Caco-2 (cell line): ENCODE measurements around the gene MAPKAP1. TPM values are rescaled to one million over a fixed set of nuclear protein-coding genes. Genes with fewer than 3 reads are reported as not detected.

Source experiments
- BruUV-seq: library from RNA; stranded (reverse); fragments of 400-500 nt; replicated peaks from 2 replicates; lab custom pipeline; 2021; lab: Mats Ljungman, UMichigan
- CTCF ChIA-PET: fragments of 300-600 bp; sonication (Branson Sonifier 250); formaldehyde crosslinking; loops from one replicate; lab custom pipeline; 2022; ENCODE audit warnings: antibody characterized with exemption; lab: Charles Lee
- POLR2A ChIA-PET: fragments of 300-600 bp; sonication (Branson Sonifier 250); formaldehyde crosslinking; loops from one replicate; lab custom pipeline; 2022; ENCODE audit warnings: antibody characterized with exemption; lab: Charles Lee
- DNase-seq, 2 experiments: peaks; one replicate each; pipeline versions ENCODE4 v3.0.0 to v3.0.0-alpha.2; 2020 to 2022
- H3K27me3 ChIP-seq: replicated peaks from 2 replicates; pipeline ENCODE4 v1.6.0; 2011; ENCODE audit warnings: low read length; ENCODE audit not compliant: control insufficient read depth, insufficient read depth
- H3K36me3 ChIP-seq: 2 replicates; pipeline ENCODE4 v1.5.1; 2011; ENCODE audit warnings: low read length; ENCODE audit not compliant: control insufficient read depth, insufficient read depth
- H3K4me1 ChIP-seq: fragments of 250-450 bp; sonication (Bioruptor Pico); 2 replicates; pipeline ENCODE4 v1.5.1; 2020; ENCODE audit warnings: mild to moderate bottlenecking
- H3K4me3 ChIP-seq: 2 replicates; pipeline ENCODE4 v1.5.1; 2011; ENCODE audit warnings: low read depth, mild to moderate bottlenecking, control low read depth, low read length
- H3K9me3 ChIP-seq: fragments of 250-450 bp; sonication (Bioruptor Pico); 2 replicates; pipeline ENCODE4 v1.5.1; 2020; ENCODE audit warnings: mild to moderate bottlenecking, moderate library complexity
- H3K27ac Mint-ChIP-seq: one replicate; pipeline ENCODE4 v1.8.0; 2022; ENCODE audit warnings: mixed read lengths; ENCODE audit not compliant: unreplicated experiment
- H3K27me3 Mint-ChIP-seq: one replicate; pipeline ENCODE4 v1.8.0; 2022; ENCODE audit warnings: mixed read lengths; ENCODE audit not compliant: insufficient read depth, unreplicated experiment
- H3K36me3 Mint-ChIP-seq: one replicate; pipeline ENCODE4 v1.8.0; 2022; ENCODE audit warnings: mild to moderate bottlenecking, mixed read lengths; ENCODE audit not compliant: insufficient read depth, unreplicated experiment
- H3K4me1 Mint-ChIP-seq: one replicate; pipeline ENCODE4 v1.8.0; 2022; ENCODE audit warnings: low read depth, mixed read lengths; ENCODE audit not compliant: unreplicated experiment
- H3K4me3 Mint-ChIP-seq: one replicate; pipeline ENCODE4 v1.8.0; 2022; ENCODE audit warnings: mild to moderate bottlenecking, moderate library complexity, mixed read lengths; ENCODE audit not compliant: unreplicated experiment
- H3K9me3 Mint-ChIP-seq: one replicate; pipeline ENCODE4 v1.8.0; 2022; ENCODE audit warnings: mixed read lengths; ENCODE audit not compliant: unreplicated experiment
- intact Hi-C: fragments of 100-400 bp; cut with micrococcal nuclease; formaldehyde crosslinking; loops from one replicate; pipeline ENCODE4 v1.10.0; 2022; ENCODE audit not compliant: unreplicated experiment
- total RNA-seq: library from RNA; stranded (reverse); gene quantifications from 2 replicates; pipeline ENCODE4 v1.2.3, GENCODE V29; 2022
- TF ChIP-seq, protein P1 (sequence below), 2 experiments: fragments of 200-600 bp in 1 of 2; IDR thresholded peaks; 1 replicate in 1 of 2; 2 replicates in 1 of 2; pipeline versions ENCODE4 v1.5.1 to v1.8.0; 2011 to 2022; ENCODE audit warnings: antibody characterized with exemption in 1 of 2, control low read depth in 1 of 2, inconsistent platforms in 1 of 2, low read depth in 1 of 2, low read length in 1 of 2, mild to moderate bottlenecking in 1 of 2, moderate library complexity in 1 of 2; ENCODE audit not compliant: insufficient read depth in 1 of 2, severe bottlenecking in 1 of 2, unreplicated experiment in 1 of 2

The MAPKAP1 gene
- total RNA-seq, 1 experiment from 2014 or later, result 70.0 TPM

DNA sequence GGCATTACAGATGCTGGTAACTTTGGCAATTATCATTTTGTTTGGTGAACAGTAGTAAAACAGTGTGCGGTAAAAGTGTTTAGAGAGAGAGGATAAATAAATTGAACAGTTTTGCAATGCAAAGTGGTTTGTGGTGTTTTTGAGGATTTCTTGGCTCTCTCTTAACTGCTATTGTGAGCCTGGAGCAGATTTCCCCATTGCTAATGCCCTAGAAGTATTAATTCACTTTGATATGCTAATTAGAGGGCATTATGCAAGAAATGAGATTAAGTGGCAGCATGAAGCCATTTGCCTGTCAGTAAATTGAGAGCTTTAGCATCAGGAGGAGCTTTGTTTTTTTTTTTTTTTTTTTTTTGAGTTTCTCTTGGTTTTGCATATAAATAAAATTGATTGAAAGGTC, 48.3 kb upstream of the MAPKAP1 start:
- POLR2A ChIA-PET, result no interaction called here
- no TSS peak for BruUV-seq
- H3K36me3 Mint-ChIP-seq, result no peaks in the 10 kb centered on the region

DNA sequence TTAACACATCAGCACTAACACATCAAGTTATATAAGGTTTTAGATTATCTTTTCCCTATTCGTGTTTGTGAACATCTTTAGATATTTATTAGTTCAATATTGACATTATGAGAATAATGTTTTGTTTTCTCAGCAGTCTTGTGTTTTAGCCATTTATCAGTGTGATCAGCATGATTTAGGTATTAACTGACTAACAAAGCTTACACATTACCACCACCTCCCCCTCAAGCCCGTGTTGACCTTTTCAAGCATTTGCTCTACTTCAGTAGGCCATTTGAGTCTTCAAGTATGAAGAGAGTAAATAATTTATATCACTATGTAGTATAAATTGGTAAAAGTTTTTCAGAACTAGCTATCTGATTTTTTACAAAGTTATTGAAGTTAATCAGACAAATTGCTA, 47.1 kb upstream of the MAPKAP1 start:
- H3K27ac Mint-ChIP-seq, result no peak overlapping the region
- no peak overlapping the region for H3K4me3 ChIP-seq
- peaks cover 18% of the 10 kb centered on the region for H3K4me1 Mint-ChIP-seq
- no peaks in the 10 kb centered on the region for H3K36me3 ChIP-seq
- DNase-seq, result no peak
- no peaks in the 10 kb centered on the region for H3K36me3 Mint-ChIP-seq
- H3K27me3 ChIP-seq, result no peaks in the 10 kb centered on the region
- no peaks in the 10 kb centered on the region for H3K9me3 Mint-ChIP-seq
- H3K9me3 ChIP-seq, result no peaks in the 10 kb centered on the region
- ChIA-PET CTCF (no interaction called here), POLR2A (interaction anchor here (0.6 kb wide), 1 partner anchor 566 kb away, joined by 3 read pairs; no protein-coding TSS in a partner anchor)
- intact Hi-C loops, result loop anchor here (10.0 kb wide), 1 partner anchor 391 kb away; no protein-coding TSS in a partner anchor
- BruUV-seq, result no TSS peak
- peaks cover 8% of the 10 kb centered on the region; the same call in 1 of the 2 replicates for H3K4me1 ChIP-seq
- H3K4me3 Mint-ChIP-seq, result no peak overlapping the region
- no peaks in the 10 kb centered on the region for H3K27me3 Mint-ChIP-seq
- TF ChIP-seq, protein P1, sequence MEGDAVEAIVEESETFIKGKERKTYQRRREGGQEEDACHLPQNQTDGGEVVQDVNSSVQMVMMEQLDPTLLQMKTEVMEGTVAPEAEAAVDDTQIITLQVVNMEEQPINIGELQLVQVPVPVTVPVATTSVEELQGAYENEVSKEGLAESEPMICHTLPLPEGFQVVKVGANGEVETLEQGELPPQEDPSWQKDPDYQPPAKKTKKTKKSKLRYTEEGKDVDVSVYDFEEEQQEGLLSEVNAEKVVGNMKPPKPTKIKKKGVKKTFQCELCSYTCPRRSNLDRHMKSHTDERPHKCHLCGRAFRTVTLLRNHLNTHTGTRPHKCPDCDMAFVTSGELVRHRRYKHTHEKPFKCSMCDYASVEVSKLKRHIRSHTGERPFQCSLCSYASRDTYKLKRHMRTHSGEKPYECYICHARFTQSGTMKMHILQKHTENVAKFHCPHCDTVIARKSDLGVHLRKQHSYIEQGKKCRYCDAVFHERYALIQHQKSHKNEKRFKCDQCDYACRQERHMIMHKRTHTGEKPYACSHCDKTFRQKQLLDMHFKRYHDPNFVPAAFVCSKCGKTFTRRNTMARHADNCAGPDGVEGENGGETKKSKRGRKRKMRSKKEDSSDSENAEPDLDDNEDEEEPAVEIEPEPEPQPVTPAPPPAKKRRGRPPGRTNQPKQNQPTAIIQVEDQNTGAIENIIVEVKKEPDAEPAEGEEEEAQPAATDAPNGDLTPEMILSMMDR (IDR thresholded peaks at IDR 0.05; ENCODE audit: insufficient read depth in 1 of 2, low read depth in 1 of 2, low read length in 1 of 2, severe bottlenecking in 1 of 2, unreplicated experiment in 1 of 2), result no peak

More for the DNA sequence above, 48.3 kb upstream of the MAPKAP1 start:
- intact Hi-C loops, result loop anchor here (10.0 kb wide), 1 partner anchor 389 kb away; no protein-coding TSS in a partner anchor
- H3K4me3 Mint-ChIP-seq, result no peak overlapping the region
- Histone ChIP-seq H3K4me1 (peaks cover 11% of the 10 kb centered on the region; the same call in 1 of the 2 replicates), H3K36me3 (no peaks in the 10 kb centered on the region), H3K9me3 (no peaks in the 10 kb centered on the region), H3K27me3 (no peaks in the 10 kb centered on the region), H3K4me3 (no peak overlapping the region)
- TF ChIP-seq, protein P1 (IDR thresholded peaks at IDR 0.05; ENCODE audit: insufficient read depth in 1 of 2, low read depth in 1 of 2, low read length in 1 of 2, severe bottlenecking in 1 of 2, unreplicated experiment in 1 of 2), result no peak
- no peaks in the 10 kb centered on the region for H3K9me3 Mint-ChIP-seq
- no peak for DNase-seq
- H3K27me3 Mint-ChIP-seq, result no peaks in the 10 kb centered on the region
- CTCF ChIA-PET, result no interaction called here
- no peak overlapping the region for H3K27ac Mint-ChIP-seq
- peaks cover 13% of the 10 kb centered on the region for H3K4me1 Mint-ChIP-seq

DNA sequence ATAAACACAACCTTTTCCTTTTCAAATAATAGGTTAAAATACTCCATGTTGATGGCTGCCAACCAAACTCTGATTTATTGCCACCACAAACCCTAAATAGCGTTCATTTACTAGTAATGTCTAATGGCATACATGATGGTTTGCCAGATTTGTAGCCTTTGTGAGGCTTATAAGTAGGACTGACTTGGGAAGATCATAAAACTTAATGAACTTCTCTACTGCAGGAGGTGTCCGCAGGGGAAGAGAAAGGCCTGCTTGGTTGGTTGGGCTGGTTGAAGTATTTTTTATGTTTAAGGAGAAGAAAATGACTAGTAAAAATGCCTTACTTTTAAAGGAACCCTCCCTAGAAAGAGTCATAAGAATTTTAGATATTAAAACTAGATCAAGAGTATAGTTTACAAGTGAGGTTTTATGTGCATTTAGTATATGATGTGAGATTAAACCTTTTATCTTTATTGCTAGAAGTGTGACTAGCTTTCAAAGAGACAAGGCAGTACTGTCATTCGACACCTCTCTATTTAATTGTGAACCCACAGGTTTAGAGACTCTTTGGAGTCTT, 45.1 kb upstream of the MAPKAP1 start:
- H3K4me1 Mint-ChIP-seq, result peaks cover 20% of the 10 kb centered on the region
- H3K9me3 Mint-ChIP-seq, result no peaks in the 10 kb centered on the region
- peaks cover 2% of the 10 kb centered on the region for H3K27me3 Mint-ChIP-seq
- intact Hi-C loops, result loop anchor here (10.0 kb wide), 1 partner anchor 393 kb away; no protein-coding TSS in a partner anchor
- POLR2A ChIA-PET, result no interaction called here
- Histone ChIP-seq H3K4me3 (no peak overlapping the region), H3K9me3 (no peaks in the 10 kb centered on the region), H3K36me3 (no peaks in the 10 kb centered on the region), H3K27me3 (no peaks in the 10 kb centered on the region), H3K4me1 (peaks cover 9% of the 10 kb centered on the region; the same call in 1 of the 2 replicates)
- no peak for DNase-seq
- CTCF ChIA-PET, result no interaction called here
- H3K4me3 Mint-ChIP-seq, result no peak overlapping the region
- no peak overlapping the region for H3K27ac Mint-ChIP-seq
- no TSS peak for BruUV-seq
- TF ChIP-seq, protein P1 (IDR thresholded peaks at IDR 0.05; ENCODE audit: insufficient read depth in 1 of 2, low read depth in 1 of 2, low read length in 1 of 2, severe bottlenecking in 1 of 2, unreplicated experiment in 1 of 2), result no peak
- no peaks in the 10 kb centered on the region for H3K36me3 Mint-ChIP-seq
